ENCODE results near the gene MEDAG. TPM values are rescaled to one million over a fixed set of nuclear protein-coding genes. Genes with fewer than 3 reads are reported as not detected.

MEDAG gene
- polyA plus RNA-seq, 1 donor (not counting 4 experiments of a cell fraction or from before 2014, with no cell fraction given), result 0.03 TPM

- Histone ChIP-seq H3K4me2 (ENCODE audit: control insufficient read depth, extremely low read depth, insufficient read depth, low read depth, low read length) (no peak overlapping the region), H4K20me1 (ENCODE audit: control insufficient read depth, extremely low read depth, insufficient read depth, low read length) (no peaks in the 10 kb centered on the region), H3K9me3 (ENCODE audit: control insufficient read depth, low read depth, low read length) (no peaks in the 10 kb centered on the region), H3K79me2 (ENCODE audit: control insufficient read depth, insufficient read depth, low read length) (no peaks in the 10 kb centered on the region), H3K27ac (ENCODE audit: control insufficient read depth, insufficient read depth, low read length) (no peak overlapping the region), H3K27me3 (ENCODE audit: control insufficient read depth, extremely low read depth, insufficient read depth, low read length) (peaks cover 8% of the 10 kb centered on the region), H3K4me1 (ENCODE audit: control insufficient read depth, extremely low read depth, insufficient read depth, low read length) (no peaks in the 10 kb centered on the region), H3K36me3 (ENCODE audit: control insufficient read depth in 2 of 2, extremely low read depth in 1 of 2, insufficient read depth in 2 of 2, low read length in 2 of 2) (no peaks in the 10 kb centered on the region), H3K4me3 (ENCODE audit: control insufficient read depth in 2 of 3, extremely low read depth in 1 of 3, insufficient read depth in 2 of 3, low read depth in 1 of 3, low read length in 3 of 3) (no peak overlapping the region), H3K9me1 (ENCODE audit: control insufficient read depth, extremely low read depth, insufficient read depth, low read length) (no peaks in the 10 kb centered on the region), H2AFZ (ENCODE audit: control insufficient read depth, low read length) (no peak overlapping the region), H3K9ac (ENCODE audit: control insufficient read depth, extremely low read depth, insufficient read depth, low read length) (no peak overlapping the region)
- no peak for DNase-seq (ENCODE audit: low read depth, low spot score)
- TF ChIP-seq CTCF (optimal IDR thresholded peaks at IDR 0.05 in 1 of 3, IDR thresholded peaks at IDR 0.05 in 1 of 3, conservative IDR thresholded peaks at IDR 0.05 in 1 of 3; ENCODE audit: extremely low read depth in 1 of 3, insufficient read depth in 2 of 3, low read length in 3 of 3) (no peak), EZH2 (IDR thresholded peaks at IDR 0.05; ENCODE audit: low read length) (no peak)
- FAIRE-seq, result no peak
- dilution Hi-C loops (cut with MboI; ENCODE audit: extremely low pct_ligation_motif_present, low sequenced_read_pairs), result no loop called here
Observed at GRCh38 chr13:30895773-30896172, 10.3 kb upstream of the MEDAG start.

- Histone ChIP-seq H3K9ac (ENCODE audit: control insufficient read depth, extremely low read depth, insufficient read depth, low read length) (no peak overlapping the region), H3K9me3 (ENCODE audit: control insufficient read depth, low read depth, low read length) (no peaks in the 10 kb centered on the region), H3K4me3 (ENCODE audit: control insufficient read depth in 2 of 3, extremely low read depth in 1 of 3, insufficient read depth in 2 of 3, low read depth in 1 of 3, low read length in 3 of 3) (no peak overlapping the region), H4K20me1 (ENCODE audit: control insufficient read depth, extremely low read depth, insufficient read depth, low read length) (no peaks in the 10 kb centered on the region), H3K4me2 (ENCODE audit: control insufficient read depth, extremely low read depth, insufficient read depth, low read depth, low read length) (no peak overlapping the region), H3K9me1 (ENCODE audit: control insufficient read depth, extremely low read depth, insufficient read depth, low read length) (no peaks in the 10 kb centered on the region), H3K27me3 (ENCODE audit: control insufficient read depth, extremely low read depth, insufficient read depth, low read length) (peaks cover 8% of the 10 kb centered on the region), H3K4me1 (ENCODE audit: control insufficient read depth, extremely low read depth, insufficient read depth, low read length) (no peaks in the 10 kb centered on the region), H3K36me3 (ENCODE audit: control insufficient read depth in 2 of 2, extremely low read depth in 1 of 2, insufficient read depth in 2 of 2, low read length in 2 of 2) (no peaks in the 10 kb centered on the region), H3K79me2 (ENCODE audit: control insufficient read depth, insufficient read depth, low read length) (no peaks in the 10 kb centered on the region), H2AFZ (ENCODE audit: control insufficient read depth, low read length) (no peak overlapping the region), H3K27ac (ENCODE audit: control insufficient read depth, insufficient read depth, low read length) (no peak overlapping the region)
- FAIRE-seq, result no peak
- dilution Hi-C loops (cut with MboI; ENCODE audit: extremely low pct_ligation_motif_present, low sequenced_read_pairs), result no loop called here
- no peak for DNase-seq (ENCODE audit: low read depth, low spot score)
- TF ChIP-seq CTCF (optimal IDR thresholded peaks at IDR 0.05 in 1 of 3, IDR thresholded peaks at IDR 0.05 in 1 of 3, conservative IDR thresholded peaks at IDR 0.05 in 1 of 3; ENCODE audit: extremely low read depth in 1 of 3, insufficient read depth in 2 of 3, low read length in 3 of 3), result no peak
- no peak for TF ChIP-seq EZH2 (IDR thresholded peaks at IDR 0.05; ENCODE audit: low read length)
Observed at GRCh38 chr13:30898070-30898469, 8.0 kb upstream of the MEDAG start.
